GM12873 (cell line): Measurements from ENCODE around the gene ERC1.

Experiments used
- TF ChIP-seq, protein P1 (sequence below): IDR thresholded peaks from 2 replicates; pipeline ENCODE4 v1.5.1; 2012; ENCODE audit warnings: low read depth, mild to moderate bottlenecking, moderate library complexity, low read length, control low read depth; ENCODE audit not compliant: insufficient read depth; ENCODE audit errors: missing control alignments

ERC1 gene

DNA sequence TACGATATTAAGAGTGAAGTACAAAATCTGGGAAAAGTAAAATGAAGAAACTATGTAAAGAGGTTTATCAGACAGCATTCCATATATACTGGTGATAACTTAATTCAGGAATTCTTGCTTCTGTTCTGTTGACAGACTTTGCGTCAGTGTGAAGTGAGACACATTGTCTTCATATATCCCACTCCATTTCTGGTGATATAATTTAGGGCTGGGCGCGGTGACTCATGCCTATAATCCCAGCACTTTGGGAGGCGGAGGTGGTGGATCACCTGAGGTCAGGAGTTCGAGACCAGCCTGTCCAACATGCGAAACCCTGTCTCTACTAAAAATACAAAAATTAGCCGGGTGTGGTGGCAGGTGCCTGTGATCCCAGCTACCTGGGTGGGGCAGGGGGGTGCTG lies 21.2 kb upstream of the ERC1 start:
- TF ChIP-seq, protein P1, sequence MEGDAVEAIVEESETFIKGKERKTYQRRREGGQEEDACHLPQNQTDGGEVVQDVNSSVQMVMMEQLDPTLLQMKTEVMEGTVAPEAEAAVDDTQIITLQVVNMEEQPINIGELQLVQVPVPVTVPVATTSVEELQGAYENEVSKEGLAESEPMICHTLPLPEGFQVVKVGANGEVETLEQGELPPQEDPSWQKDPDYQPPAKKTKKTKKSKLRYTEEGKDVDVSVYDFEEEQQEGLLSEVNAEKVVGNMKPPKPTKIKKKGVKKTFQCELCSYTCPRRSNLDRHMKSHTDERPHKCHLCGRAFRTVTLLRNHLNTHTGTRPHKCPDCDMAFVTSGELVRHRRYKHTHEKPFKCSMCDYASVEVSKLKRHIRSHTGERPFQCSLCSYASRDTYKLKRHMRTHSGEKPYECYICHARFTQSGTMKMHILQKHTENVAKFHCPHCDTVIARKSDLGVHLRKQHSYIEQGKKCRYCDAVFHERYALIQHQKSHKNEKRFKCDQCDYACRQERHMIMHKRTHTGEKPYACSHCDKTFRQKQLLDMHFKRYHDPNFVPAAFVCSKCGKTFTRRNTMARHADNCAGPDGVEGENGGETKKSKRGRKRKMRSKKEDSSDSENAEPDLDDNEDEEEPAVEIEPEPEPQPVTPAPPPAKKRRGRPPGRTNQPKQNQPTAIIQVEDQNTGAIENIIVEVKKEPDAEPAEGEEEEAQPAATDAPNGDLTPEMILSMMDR, result no peak

DNA sequence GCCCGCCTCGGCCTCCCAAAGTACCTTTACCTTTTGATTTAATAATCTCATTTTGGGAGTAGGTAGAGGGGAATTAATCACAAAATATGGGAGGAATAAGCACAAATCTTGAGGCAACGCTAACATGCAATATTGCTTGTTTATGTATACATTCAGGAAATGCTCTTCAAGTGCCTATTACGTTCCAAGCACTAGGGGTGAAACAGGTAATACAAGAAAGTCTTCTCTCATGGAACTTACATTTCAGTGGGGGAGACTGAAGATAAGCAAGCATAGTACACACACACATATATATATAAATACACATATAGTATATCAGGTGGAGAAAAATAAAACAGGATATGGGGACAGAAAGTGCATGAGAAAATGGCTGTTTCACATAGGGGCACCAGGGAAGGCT lies 19.0 kb upstream of the ERC1 start:
- TF ChIP-seq, protein P1, result no peak

DNA sequence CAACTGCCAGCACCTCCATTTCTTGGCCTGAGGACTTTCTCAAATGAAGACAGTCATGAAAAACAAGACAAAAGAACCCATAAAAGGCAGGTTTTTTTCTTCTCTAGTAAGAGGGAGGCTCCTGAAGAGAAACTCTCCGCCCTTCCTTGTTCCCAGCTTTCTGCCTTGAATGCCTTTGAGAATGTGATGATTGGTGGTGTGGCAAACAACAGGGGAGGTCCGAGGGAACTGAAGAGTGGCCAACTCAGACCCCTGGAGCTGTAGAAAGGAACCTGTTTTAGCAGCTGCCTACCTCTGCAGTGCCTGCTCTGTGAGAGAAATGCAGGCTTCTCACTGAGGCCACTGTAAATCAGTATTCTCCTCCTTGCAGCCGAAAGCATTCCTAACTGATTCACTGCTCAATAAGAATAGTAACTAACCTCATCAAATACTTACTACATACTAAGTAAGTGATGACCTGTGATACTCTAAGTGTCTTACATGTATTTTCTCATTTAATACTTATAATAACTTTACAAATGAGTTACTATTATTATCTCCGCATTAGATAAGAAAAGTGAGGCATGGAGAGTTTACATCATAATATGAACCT lies 16.7 kb upstream of the ERC1 start:
- TF ChIP-seq, protein P1, result no peak

DNA sequence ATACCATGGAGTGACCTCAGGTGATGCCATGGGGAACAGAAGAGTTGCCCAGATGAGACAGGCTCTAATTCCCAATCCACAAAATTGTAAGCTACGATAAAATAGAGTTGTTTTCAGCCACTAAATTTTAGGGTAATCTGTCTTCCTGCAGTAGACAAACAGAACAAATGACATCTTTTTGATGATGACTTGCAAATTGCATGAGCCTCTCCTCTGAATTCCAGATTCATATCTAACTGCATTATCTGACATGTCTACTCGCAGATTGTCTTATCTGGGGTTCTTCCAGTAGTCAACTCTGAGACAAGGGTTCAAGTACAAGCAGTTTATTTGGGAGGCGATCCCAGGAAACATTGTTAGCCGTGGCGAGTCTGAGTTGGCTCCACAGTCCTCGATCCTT lies 14.4 kb upstream of the ERC1 start:
- TF ChIP-seq, protein P1, result no peak

DNA sequence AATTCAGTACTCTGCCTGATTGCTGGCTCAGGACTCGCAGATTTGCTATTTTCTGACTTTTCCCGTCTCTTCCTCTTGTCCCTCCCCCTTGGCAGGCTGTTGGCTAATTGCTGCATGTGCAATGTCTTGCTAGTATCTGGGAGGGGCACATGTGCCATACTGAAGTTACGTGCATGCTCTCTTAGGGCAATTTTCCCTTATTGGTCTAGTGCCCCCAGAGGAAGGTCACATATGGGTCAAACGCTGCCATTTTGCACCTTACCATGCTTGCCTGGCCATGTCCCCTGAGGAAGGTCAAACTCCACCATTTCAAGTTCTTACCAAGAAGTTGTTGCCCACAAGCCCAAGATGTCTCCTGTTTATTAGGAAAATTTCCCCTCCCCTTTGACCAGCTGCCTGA lies 13.9 kb upstream of the ERC1 start:
- TF ChIP-seq, protein P1, result peak; percentile 38

DNA sequence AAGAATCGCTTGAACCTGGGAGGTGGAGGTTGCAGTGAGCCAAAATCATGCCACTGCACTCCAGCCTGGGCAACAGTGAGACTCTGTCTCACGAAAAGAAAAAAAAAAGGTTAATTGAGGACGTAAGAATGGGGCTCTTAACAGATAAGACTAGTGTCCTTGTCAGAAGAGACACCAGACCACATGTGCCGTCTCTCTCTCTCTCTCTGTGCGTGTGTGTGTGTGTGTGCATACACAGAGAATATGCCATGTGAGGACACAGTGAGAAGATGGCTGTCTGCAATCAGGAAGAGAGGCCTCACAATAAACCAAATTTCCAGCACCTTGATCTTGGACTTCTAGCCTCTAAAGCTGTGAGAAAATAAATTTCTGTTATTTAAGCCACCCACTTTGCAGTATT lies 11.7 kb upstream of the ERC1 start:
- TF ChIP-seq, protein P1, result no peak

DNA sequence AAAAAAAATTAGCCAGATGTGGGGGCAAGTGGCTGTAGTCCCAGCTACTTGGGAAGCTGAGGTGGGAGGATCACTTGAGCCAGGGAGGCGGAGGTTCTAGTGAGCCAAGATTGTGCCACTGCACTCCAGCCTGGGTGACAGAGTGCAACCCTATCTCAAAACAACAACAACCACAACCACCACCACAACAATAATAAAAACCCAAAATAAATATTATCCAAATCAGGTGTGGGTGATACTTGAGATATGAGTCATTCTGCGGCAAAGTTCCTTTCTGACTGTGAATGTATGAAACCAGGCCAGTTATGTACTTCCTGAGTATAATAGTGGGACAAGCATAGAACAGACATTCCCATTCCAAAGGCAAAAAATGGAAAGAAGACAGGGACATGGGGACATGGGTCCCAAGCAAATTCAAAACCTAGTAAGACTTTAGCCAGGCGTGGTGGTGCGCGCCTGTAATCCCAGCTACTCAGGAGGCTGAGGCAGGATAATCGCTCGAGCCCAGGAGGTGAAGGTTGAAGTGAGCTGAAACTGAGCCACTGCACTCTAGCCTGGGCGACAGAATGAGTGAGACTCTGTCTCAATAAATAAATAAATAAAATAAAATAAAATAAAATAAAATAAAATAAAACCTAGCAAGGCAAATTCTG lies 9.7 kb upstream of the ERC1 start:
- TF ChIP-seq, protein P1, result no peak
